ENCODE data around the gene ZNF695.

- no peak for TF ChIP-seq CTCF (IDR thresholded peaks at IDR 0.05)
- TF ChIP-seq EP300 (IDR thresholded peaks at IDR 0.05): no peak
- no peak for TF ChIP-seq POLR2A (IDR thresholded peaks at IDR 0.05)
Observed at GRCh38 chr1:247047260-247047659, 39.4 kb upstream of the ZNF695 start.
